OCI-LY3 (cell line): ENCODE data around the gene PIK3C2B.

Experiments used
- CTCF ChIP-seq: fragments of 200-600, 300-600 bp; sonication (generic); IDR thresholded peaks from 2 replicates; pipeline ENCODE4 v1.5.1; 2014; ENCODE audit warnings: antibody characterized with exemption, low read length, low read depth
- EZH2phosphoT487 ChIP-seq: fragments of 200-600 bp; shearing (Covaris generic); IDR thresholded peaks from 2 replicates; pipeline ENCODE4 v1.6.1; 2018; ENCODE audit warnings: antibody characterized with exemption, mixed run types, low read depth

DNA sequence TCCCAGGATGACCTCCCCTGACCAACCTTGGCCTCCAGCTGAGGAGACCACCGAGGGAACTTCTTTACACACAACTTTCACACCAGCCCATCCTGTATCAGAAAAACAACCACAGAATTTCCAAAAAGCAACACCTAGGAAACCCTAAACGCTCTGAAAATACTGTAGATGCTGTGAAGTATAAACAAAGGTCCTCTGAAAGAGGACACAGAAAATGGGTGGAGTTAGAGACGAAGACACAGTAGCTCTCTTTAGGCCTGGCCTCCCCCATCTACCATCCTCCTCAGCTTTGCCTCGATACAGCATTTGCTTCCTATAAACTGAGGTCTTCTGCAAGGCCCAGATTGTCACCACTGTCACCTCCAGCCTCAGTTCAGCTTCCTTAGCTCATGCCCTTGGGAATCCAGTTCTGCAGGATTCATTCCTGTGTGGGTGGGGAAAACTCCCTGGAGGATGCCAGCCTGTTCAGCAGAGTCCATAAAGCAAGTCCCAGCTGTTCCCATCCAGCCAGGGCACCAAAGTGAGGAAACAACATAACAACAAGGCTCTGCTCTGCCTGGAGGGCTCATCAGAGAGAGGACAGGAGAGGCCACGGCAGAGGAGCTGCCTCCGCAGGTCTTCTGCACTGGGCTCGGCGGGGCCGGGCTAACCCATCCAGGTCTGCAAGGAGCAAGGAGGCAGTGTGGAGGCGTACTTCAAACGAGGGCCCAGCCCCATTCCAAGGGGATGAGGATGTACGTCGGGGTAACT is 15.0 kb downstream of the PIK3C2B start:
- TF ChIP-seq CTCF = no peak
- no peak for TF ChIP-seq EZH2phosphoT487
